Epithelial cell of proximal tubule (primary cell): Measurements from ENCODE around the gene NR3C2. TPM values are rescaled to one million over a fixed set of nuclear protein-coding genes. Genes with fewer than 3 reads are reported as not detected.

Source experiments
- DNase-seq: peaks from one replicate; pipeline ENCODE4 v3.0.0-alpha.2; 2011; ENCODE audit warnings: low read depth
- H3K4me3 ChIP-seq: 2 replicates; pipeline ENCODE4 v1.5.1; 2011; ENCODE audit warnings: low read depth, mild to moderate bottlenecking, low read length
- CTCF ChIP-seq: conservative IDR thresholded peaks from 2 replicates; pipeline ENCODE4 v1.5.1; 2012; ENCODE audit warnings: low read depth, mild to moderate bottlenecking, low read length
- total RNA-seq: library from RNA; depleted of rRNA; stranded (reverse); fragments of >200 nt; gene quantifications from 2 replicates; pipeline ENCODE4 v1.2.3, GENCODE V29; 2015

Gene NR3C2
- total RNA-seq, 1 donor from 2014 or later = 0.98 TPM

GRCh38 chr4:148118179-148118578 lies 324.0 kb downstream of the NR3C2 start:
- TF ChIP-seq CTCF = no peak
- no peak for DNase-seq
- no peak overlapping the region for H3K4me3 ChIP-seq

GRCh38 chr4:148116969-148117368 lies 325.2 kb downstream of the NR3C2 start:
- DNase-seq = no peak
- H3K4me3 ChIP-seq = no peak overlapping the region
- TF ChIP-seq CTCF = no peak

- no peak for TF ChIP-seq CTCF
- H3K4me3 ChIP-seq = no peak overlapping the region
- no peak for DNase-seq
Measured at GRCh38 chr4:148116264-148116663, 325.9 kb downstream of the NR3C2 start.

GRCh38 chr4:148114436-148114835 lies 327.8 kb downstream of the NR3C2 start:
- no peak for DNase-seq
- no peak overlapping the region for H3K4me3 ChIP-seq
- TF ChIP-seq CTCF = no peak

GRCh38 chr4:148112231-148112982 lies 329.8 kb downstream of the NR3C2 start:
- TF ChIP-seq CTCF = no peak
- DNase-seq = peak; percentile 41
- H3K4me3 ChIP-seq = no peak overlapping the region

GRCh38 chr4:148110169-148110568 lies 332.0 kb downstream of the NR3C2 start:
- no peak for TF ChIP-seq CTCF
- no peak overlapping the region for H3K4me3 ChIP-seq
- DNase-seq = no peak

- TF ChIP-seq CTCF = no peak
- no peak overlapping the region for H3K4me3 ChIP-seq
- no peak for DNase-seq
Measured at GRCh38 chr4:148109216-148109615, 333.0 kb downstream of the NR3C2 start.
